ENCODE measurements around the gene GPR141. TPM values are rescaled to one million over a fixed set of nuclear protein-coding genes. Genes with fewer than 3 reads are reported as not detected.

The GPR141 gene
- polyA plus RNA-seq, 2 of the 4 experiments (the other 2 are of a cell fraction), result 0.12 to 0.49 TPM

- no peak for FAIRE-seq
- no peak for ATAC-seq
- CTCF ChIA-PET, result interaction anchor here (0.9 kb wide), 1 partner anchor 28 kb away, joined by 3 read pairs; no protein-coding TSS in a partner anchor
Observed at GRCh38 chr7:37729181-37729580, 45.6 kb downstream of the GPR141 start.

GRCh38 chr7:37730501-37730900, 46.9 kb downstream of the GPR141 start:
- no peak for TF ChIP-seq CHD4 (IDR thresholded peaks at IDR 0.05; ENCODE audit: borderline replicate concordance)
- no peak for TF ChIP-seq FOXS1 (CRISPR knock-in tag; IDR thresholded peaks at IDR 0.05)
- no peak for TF ChIP-seq NR3C1 (IDR thresholded peaks at IDR 0.05)
- TF ChIP-seq EHF (CRISPR knock-in tag; IDR thresholded peaks at IDR 0.05), result no peak
- no peak for TF ChIP-seq EP300 (IDR thresholded peaks at IDR 0.05)
- no peak for TF ChIP-seq REST (IDR thresholded peaks at IDR 0.05)
- DNase-seq (ENCODE audit: low read depth in 1 of 2, low spot score in 1 of 2), result no peak
- no peak for FAIRE-seq
- no peak overlapping the region for H3K4me3 ChIP-seq
- H3K4me2 ChIP-seq, result peak overlapping the region; percentile 4; the same call in 1 of the 3 replicates
- WGBS (ENCODE audit: missing lambda C conversion rate), result 22% methylated on average over 4 of the region's 4 CpGs
- ChIA-PET CTCF (no interaction called here), POLR2A (no interaction called here)
- peak overlapping the region; percentile 4 to 71; a peak in 4 of 6 replicates for H3K27ac ChIP-seq
- ATAC-seq, result no peak
- H3K4me1 ChIP-seq, result peaks cover 33% of the 10 kb centered on the region
- H3K9me3 ChIP-seq, result 0 out of 3 replicates have a peak, but pooled peaks cover 9% of the 10 kb centered on the region

More at GRCh38 chr7:37729181-37729580, 45.6 kb downstream of the GPR141 start:
- Histone ChIP-seq H3K4me2 (no peak overlapping the region), H3K4me3 (no peak overlapping the region), H3K27ac (peak overlapping the region; percentile 38 to 71; a peak in 4 of 6 replicates), H3K4me1 (peaks cover 33% of the 10 kb centered on the region), H3K9me3 (0 out of 3 replicates have a peak, but pooled peaks cover 4% of the 10 kb centered on the region)
- no peak for TF ChIP-seq GATA3 (IDR thresholded peaks at IDR 0.05; ENCODE audit: borderline replicate concordance)
- TF ChIP-seq USF2 (IDR thresholded peaks at IDR 0.05), result no peak
- no peak for TF ChIP-seq ZNF302 (CRISPR knock-in tag; IDR thresholded peaks at IDR 0.05)
- TF ChIP-seq RNF2 (IDR thresholded peaks at IDR 0.05; ENCODE audit: borderline replicate concordance, low read depth), result no peak
- no peak for TF ChIP-seq SREBF2 (IDR thresholded peaks at IDR 0.05)
- TF ChIP-seq BHLHE40 (IDR thresholded peaks at IDR 0.05; ENCODE audit: low read depth, low read length), result no peak
- TF ChIP-seq HOXB5 (CRISPR knock-in tag; IDR thresholded peaks at IDR 0.05), result no peak
- no peak for TF ChIP-seq ZSCAN20 (CRISPR knock-in tag; IDR thresholded peaks at IDR 0.05)
- TF ChIP-seq POLR2AphosphoS2 (conservative IDR thresholded peaks at IDR 0.05; ENCODE audit: low read length), result no peak
- no peak for DNase-seq (ENCODE audit: low read depth in 1 of 2, low spot score in 1 of 2)
- POLR2A ChIA-PET, result no interaction called here

- peak overlapping the region; percentile 7; the same call in 1 of the 3 replicates for H3K4me2 ChIP-seq
- no peak overlapping the region for H3K4me3 ChIP-seq
- CTCF ChIA-PET, result interaction anchor here (0.6 to 1.0 kb wide), 2 partner anchors 13 to 91 kb away, joined by 3 read pairs; no protein-coding TSS in a partner anchor
- H3K9me3 ChIP-seq, result 0 out of 3 replicates have a peak, but pooled peaks cover 9% of the 10 kb centered on the region
- peak in 1 of 2 experiments; percentile 48 for DNase-seq (ENCODE audit: low read depth in 1 of 2, low spot score in 1 of 2)
- WGBS (ENCODE audit: missing lambda C conversion rate), result 21% methylated on average over 3 of the region's 3 CpGs
- no peak for FAIRE-seq
- peak; percentile 43 to 74; a peak in 3 of 6 replicates for ATAC-seq
- peak overlapping the region; percentile 15 to 32; a peak in 5 of 6 replicates for H3K27ac ChIP-seq
- POLR2A ChIA-PET, result no interaction called here
- H3K4me1 ChIP-seq, result peaks cover 33% of the 10 kb centered on the region
- TF ChIP-seq ELK1 (IDR thresholded peaks at IDR 0.05; ENCODE audit: low read depth, low read length) (no peak), CEBPB (IDR thresholded peaks at IDR 0.05) (peak; percentile 71 to 83), HES2 (IDR thresholded peaks at IDR 0.05) (peak; percentile 33; the same call in 1 of the 2 replicates), CTCF (IDR thresholded peaks at IDR 0.05) (peak; percentile 42; the same call in 2 of the 3 replicates), SMC3 (IDR thresholded peaks at IDR 0.05) (peak; percentile 38; the same call in 1 of the 3 replicates), ESRRA (IDR thresholded peaks at IDR 0.05; ENCODE audit: borderline replicate concordance, low read length) (no peak), REST (IDR thresholded peaks at IDR 0.05) (no peak), MYC (IDR thresholded peaks at IDR 0.05; ENCODE audit: borderline replicate concordance, low read length) (no peak)
Observed at GRCh38 chr7:37732253-37732652, 48.7 kb downstream of the GPR141 start.
